Spleen (tissue), 11 donors: Measurements from ENCODE around the gene OR2B2. TPM values are rescaled to one million over a fixed set of nuclear protein-coding genes. Genes with fewer than 3 reads are reported as not detected.

Source experiments
- DNase-seq: peaks from one replicate; pipeline ENCODE4 v3.0.0-alpha.2; 2020
- H3K27ac ChIP-seq, 8 donors: fragments of 200-600 bp; sonication (generic) in 7 of 8; 1 replicate in 4 of 8; 2 replicates in 4 of 8; pipeline versions ENCODE4 v1.5.0 to v1.8.0; 2016 to 2021; ENCODE audit warnings: inconsistent platforms in 4 of 8, mild to moderate bottlenecking in 4 of 8, moderate library complexity in 1 of 8
- H3K27me3 ChIP-seq, 7 donors: fragments of 200-600 bp; sonication (generic) in 6 of 7; replicated peaks in 1 of 7; 1 replicate in 4 of 7; 2 replicates in 3 of 7; pipeline versions ENCODE4 v1.5.0 to v1.8.0; 2016 to 2021; ENCODE audit warnings: inconsistent platforms in 3 of 7, mild to moderate bottlenecking in 1 of 7
- H3K36me3 ChIP-seq, 6 donors: fragments of 200-600 bp; sonication (generic) in 5 of 6; 1 replicate in 4 of 6; 2 replicates in 2 of 6; pipeline versions ENCODE4 v1.5.0 to v1.8.0; 2016 to 2021; ENCODE audit warnings: inconsistent platforms in 2 of 6
- H3K4me1 ChIP-seq, 6 donors: fragments of 200-600 bp; sonication (generic) in 5 of 6; 1 replicate in 3 of 6; 2 replicates in 3 of 6; pipeline versions ENCODE4 v1.5.0 to v1.8.0; 2016 to 2021; ENCODE audit warnings: inconsistent platforms in 3 of 6
- H3K4me3 ChIP-seq, 8 donors: fragments of 200-600 bp; sonication (generic) in 7 of 8; 1 replicate in 4 of 8; 2 replicates in 4 of 8; pipeline versions ENCODE4 v1.5.0 to v1.8.0; 2016 to 2021; ENCODE audit warnings: inconsistent platforms in 4 of 8, mild to moderate bottlenecking in 4 of 8, moderate library complexity in 2 of 8
- H3K9me3 ChIP-seq, 8 donors: fragments of 200-600 bp; sonication (generic) in 7 of 8; 1 replicate in 4 of 8; 2 replicates in 4 of 8; pipeline versions ENCODE4 v1.5.0 to v1.8.0; 2016 to 2021; ENCODE audit warnings: inconsistent platforms in 4 of 8
- CTCF ChIP-seq, 11 experiments: fragments of 200-600 bp in 7 of 11; fragments of 450-650 bp in 4 of 11; sonication (generic) in 4 of 11; IDR thresholded peaks in 8 of 11; conservative IDR thresholded peaks in 3 of 11; 1 replicate in 7 of 11; 2 replicates in 4 of 11; pipeline versions ENCODE4 v1.4.0 to v1.8.0; 2016 to 2021; ENCODE audit warnings: antibody characterized with exemption in 11 of 11, inconsistent platforms in 4 of 11, mild to moderate bottlenecking in 1 of 11
- POLR2A ChIP-seq, 3 donors: fragments of 450-650 bp; IDR thresholded peaks; one replicate each; pipeline ENCODE4 v1.5.1; 2017; ENCODE audit warnings: antibody characterized with exemption in 3 of 3, mild to moderate bottlenecking in 1 of 3
- POLR2AphosphoS5 ChIP-seq, 3 donors: sonication (generic); formaldehyde crosslinking; IDR thresholded peaks; one replicate each; pipeline ENCODE4 v1.5.1; 2017; ENCODE audit warnings: antibody characterized with exemption in 3 of 3
- WGBS, 5 donors: extraction: QIAGEN DNeasy Blood & Tissue Kit in 3 of 5; methylation state at CpG; one replicate each; pipeline versions ENCODE4 v1.1.5 to v1.1.7; 2013 to 2018; 5-methylcytosine and 5-hydroxymethylcytosine counted together
- intact Hi-C: fragments of 100-400 bp; cut with DNase I; formaldehyde crosslinking; loops from one replicate; pipeline ENCODE4 v1.15.0; 2023; ENCODE audit warnings: low total_unique reads
- polyA plus RNA-seq, 3 donors: library from polyadenylated mRNA; stranded (reverse); fragments of 200-250 nt; gene quantifications; one replicate each; pipeline ENCODE4 v1.2.1, GENCODE V29; 2013
- total RNA-seq, 7 donors: library from RNA; depleted of rRNA in 3 of 7; stranded (reverse); fragments of >200 nt in 3 of 7; fragmentation: NEBNext Ultra II Directional in 4 of 7; extraction: Animal tissue kit (Norgen Biotek cat#: 25700) in 4 of 7; gene quantifications; one replicate each; pipeline versions ENCODE4 v1.1.0 to v1.2.1, GENCODE V29; 2016 to 2021
- donor health status: healthy with polysubstance abuse.
- donor health status: DM: no; HTN: no; CAD: no; lungs with moderate emphysema.
- donor health status: DM: no; HTN: no; CAD: no.
- donor health status: Bipolar disorder and iron deficiency.
- donor health status: healthy.
- donor health status: DM: no; HTN: no; CAD: no.
- donor health status: DM: yes; HTN: yes; CAD: no.

The OR2B2 gene
- total and polyA plus RNA-seq, 10 donors = not detected

GRCh38 chr6:27889628-27890444, 22.4 kb downstream of the OR2B2 start:
- peaks cover 0 to 11% (median 0%) of the 10 kb centered on the region in 8 donors for H3K9me3 ChIP-seq
- TF ChIP-seq CTCF (IDR thresholded peaks at IDR 0.05 in 8 of 11, conservative IDR thresholded peaks at IDR 0.05 in 3 of 11) = no peak
- TF ChIP-seq POLR2AphosphoS5 (IDR thresholded peaks at IDR 0.05) = no peak
- no peak for TF ChIP-seq POLR2A (IDR thresholded peaks at IDR 0.05)
- H3K4me1 ChIP-seq = peaks cover 4 to 51% (median 29%) of the 10 kb centered on the region in 6 donors
- WGBS, 5 donors = 21 to 41% (median 39%) methylated on average over 19 of the region's 19 CpGs
- intact Hi-C loops = loop anchor here (2.0 to 10.0 kb wide), 5 partner anchors 17 to 705 kb away; partner anchors contain the start of gene ZNF184
- no peak for DNase-seq
- H3K36me3 ChIP-seq = no peaks in the 10 kb centered on the region
- peak overlapping the region; percentile 51 to 95 (median 89) for H3K27ac ChIP-seq
- peak overlapping the region in 7 of 8 donors; percentile 15 to 77 (median 27) for H3K4me3 ChIP-seq
- H3K27me3 ChIP-seq = peaks cover 0 to 11% (median 0%) of the 10 kb centered on the region in 7 donors

- 38 to 55% (median 47%) methylated on average over 3 of the region's 3 CpGs for WGBS, 5 donors
- no peak for TF ChIP-seq POLR2AphosphoS5 (IDR thresholded peaks at IDR 0.05)
- TF ChIP-seq POLR2A (IDR thresholded peaks at IDR 0.05) = no peak
- no peak for TF ChIP-seq CTCF (IDR thresholded peaks at IDR 0.05 in 8 of 11, conservative IDR thresholded peaks at IDR 0.05 in 3 of 11)
- Histone ChIP-seq H3K4me3 (no peak overlapping the region), H3K36me3 (no peaks in the 10 kb centered on the region), H3K4me1 (peaks cover 4 to 47% (median 29%) of the 10 kb centered on the region in 6 donors), H3K27me3 (peaks cover 0 to 11% (median 0%) of the 10 kb centered on the region in 7 donors), H3K9me3 (peaks cover 0 to 11% (median 0%) of the 10 kb centered on the region in 8 donors), H3K27ac (no peak overlapping the region)
- intact Hi-C loops = no loop called here
- no peak for DNase-seq
Measured at GRCh38 chr6:27889275-27889627, 22.9 kb downstream of the OR2B2 start.

- TF ChIP-seq POLR2A (IDR thresholded peaks at IDR 0.05) (no peak), POLR2AphosphoS5 (IDR thresholded peaks at IDR 0.05) (no peak), CTCF (IDR thresholded peaks at IDR 0.05 in 8 of 11, conservative IDR thresholded peaks at IDR 0.05 in 3 of 11) (no peak)
- Histone ChIP-seq H3K36me3 (no peaks in the 10 kb centered on the region), H3K4me3 (no peak overlapping the region), H3K27ac (no peak overlapping the region), H3K27me3 (peaks cover 0 to 11% (median 0%) of the 10 kb centered on the region in 7 donors), H3K9me3 (peaks cover 0 to 11% (median 0%) of the 10 kb centered on the region in 8 donors), H3K4me1 (peaks cover 0 to 40% (median 29%) of the 10 kb centered on the region in 6 donors)
- WGBS, 5 donors = 75 to 87% (median 79%) methylated on average over 2 of the region's 2 CpGs
- intact Hi-C loops = no loop called here
- DNase-seq = no peak
Measured at GRCh38 chr6:27888566-27888965, 23.6 kb downstream of the OR2B2 start.

GRCh38 chr6:27886073-27886472, 26.1 kb downstream of the OR2B2 start:
- Histone ChIP-seq H3K27ac (no peak overlapping the region), H3K4me1 (peaks cover 0 to 18% (median 13%) of the 10 kb centered on the region in 6 donors), H3K27me3 (peaks cover 0 to 6% (median 0%) of the 10 kb centered on the region in 7 donors), H3K36me3 (no peaks in the 10 kb centered on the region), H3K4me3 (no peak overlapping the region), H3K9me3 (no peaks in the 10 kb centered on the region)
- WGBS, 5 donors = 83 to 97% (median 90%) methylated on average over 3 of the region's 3 CpGs
- no peak for DNase-seq
- intact Hi-C loops = no loop called here
- TF ChIP-seq POLR2AphosphoS5 (IDR thresholded peaks at IDR 0.05) (no peak), POLR2A (IDR thresholded peaks at IDR 0.05) (no peak), CTCF (IDR thresholded peaks at IDR 0.05 in 8 of 11, conservative IDR thresholded peaks at IDR 0.05 in 3 of 11) (no peak)
